GM19328 (cell line): ENCODE results near the gene LAMB1.
"Not testable (repeated sequence)": the region's sequence is repeated elsewhere in the genome, so short reads cannot be mapped to it uniquely, and the experiment has no call there.

Experiments used
- ATAC-seq: cut with Tn5 transposase; IDR thresholded peaks from one replicate; pipeline ENCODE4 v1.9.1; 2021; ENCODE audit warnings: mild to moderate bottlenecking, moderate library complexity; ENCODE audit not compliant: unreplicated experiment

Gene LAMB1

GRCh38 chr7:107973861-107974260 is 29.1 kb downstream of the LAMB1 start:
- no peak for ATAC-seq

GRCh38 chr7:107972941-107973376 is 30.0 kb downstream of the LAMB1 start:
- no peak for ATAC-seq

- no peak for ATAC-seq
Measured at GRCh38 chr7:107972075-107972482, 30.9 kb downstream of the LAMB1 start.

GRCh38 chr7:107971613-107972012 is 31.3 kb downstream of the LAMB1 start:
- ATAC-seq = no peak

GRCh38 chr7:107971100-107971499 is 31.9 kb downstream of the LAMB1 start:
- no peak for ATAC-seq

- ATAC-seq = no peak
Measured at GRCh38 chr7:107969856-107970255, 33.1 kb downstream of the LAMB1 start.

- no peak for ATAC-seq
Measured at GRCh38 chr7:107968449-107968848, 34.5 kb downstream of the LAMB1 start.

GRCh38 chr7:107967420-107967819 is 35.5 kb downstream of the LAMB1 start:
- no peak for ATAC-seq

GRCh38 chr7:107966711-107967110 is 36.2 kb downstream of the LAMB1 start:
- ATAC-seq = no peak

- ATAC-seq = no peak
Measured at GRCh38 chr7:107964510-107964909, 38.5 kb downstream of the LAMB1 start.

GRCh38 chr7:107962817-107963216 is 40.1 kb downstream of the LAMB1 start:
- ATAC-seq = no peak

- no peak for ATAC-seq
Measured at GRCh38 chr7:107961405-107961804, 41.6 kb downstream of the LAMB1 start.

- ATAC-seq = no peak
Measured at GRCh38 chr7:107960272-107960671, 42.7 kb downstream of the LAMB1 start.

GRCh38 chr7:107959527-107959898 is 43.4 kb downstream of the LAMB1 start:
- no peak for ATAC-seq

GRCh38 chr7:107958764-107959526 is 44.0 kb downstream of the LAMB1 start:
- ATAC-seq = no peak

GRCh38 chr7:107957436-107957835 is 45.5 kb downstream of the LAMB1 start:
- ATAC-seq = no peak

- not testable (repeated sequence) for ATAC-seq
Measured at GRCh38 chr7:107956950-107957349, 46.0 kb downstream of the LAMB1 start.

GRCh38 chr7:107955394-107955793 is 47.6 kb downstream of the LAMB1 start:
- ATAC-seq = no peak

GRCh38 chr7:107953924-107954303 is 49.0 kb downstream of the LAMB1 start:
- no peak for ATAC-seq

- ATAC-seq = no peak
Measured at GRCh38 chr7:107953265-107953923, 49.6 kb downstream of the LAMB1 start.

GRCh38 chr7:107951896-107952295 is 51.1 kb downstream of the LAMB1 start:
- no peak for ATAC-seq

GRCh38 chr7:107951172-107951787 is 51.7 kb downstream of the LAMB1 start:
- no peak for ATAC-seq
